Aorta (tissue), 5 donors: ENCODE results near the gene GLIPR1. TPM values are rescaled to one million over a fixed set of nuclear protein-coding genes. Genes with fewer than 3 reads are reported as not detected.

Experiments
- ATAC-seq: fragments of 200-7000 bp; cut with Tn5 transposase; one replicate; pipeline ENCODE4 v1.9.1; 2022; ENCODE audit warnings: moderate library complexity; ENCODE audit not compliant: low FRiP score
- DNase-seq, 2 donors: peaks; one replicate each; pipeline ENCODE4 v3.0.0-alpha.2; 2020
- H3K27ac ChIP-seq, 2 donors: one replicate each; pipeline ENCODE4 v1.5.1; 2013; ENCODE audit warnings: low read length in 2 of 2, mild to moderate bottlenecking in 2 of 2, moderate library complexity in 2 of 2, control low read depth in 1 of 2, inconsistent platforms in 1 of 2, low read depth in 1 of 2
- H3K27me3 ChIP-seq, 2 donors: one replicate each; pipeline ENCODE4 v1.6.1; 2013; ENCODE audit warnings: control low read depth in 1 of 2, low read length in 1 of 2, mild to moderate bottlenecking in 1 of 2, moderate library complexity in 1 of 2; ENCODE audit not compliant: insufficient read depth in 2 of 2, control insufficient read depth in 1 of 2
- H3K36me3 ChIP-seq, 2 donors: one replicate each; pipeline ENCODE4 v1.6.1; 2013; ENCODE audit warnings: control low read depth in 1 of 2, low read length in 1 of 2, mild to moderate bottlenecking in 1 of 2; ENCODE audit not compliant: insufficient read depth in 2 of 2, control insufficient read depth in 1 of 2
- H3K4me1 ChIP-seq, 2 donors: one replicate each; pipeline ENCODE4 v1.6.1; 2013; ENCODE audit warnings: low read length in 2 of 2, control low read depth in 1 of 2, mild to moderate bottlenecking in 1 of 2, moderate library complexity in 1 of 2; ENCODE audit not compliant: insufficient read depth in 2 of 2, control insufficient read depth in 1 of 2
- H3K4me3 ChIP-seq, 2 donors: one replicate each; pipeline ENCODE4 v1.5.1; 2013; ENCODE audit warnings: low read length in 2 of 2, control low read depth in 1 of 2, mild to moderate bottlenecking in 1 of 2
- H3K9me3 ChIP-seq: one replicate; pipeline ENCODE4 v1.6.1; 2013; ENCODE audit warnings: mild to moderate bottlenecking, low read length; ENCODE audit not compliant: control insufficient read depth
- WGBS, 2 donors: extraction: QIAGEN DNeasy Blood & Tissue Kit; methylation state at CpG; one replicate each; pipeline ENCODE4 v1.1.7; 2013; 5-methylcytosine and 5-hydroxymethylcytosine counted together
- intact Hi-C, 2 donors: fragments of 100-400 bp; cut with DNase I; formaldehyde crosslinking; loops; one replicate each; pipeline versions ENCODE4 v1.14.2 to v1.15.0; 2022
- polyA plus RNA-seq, 2 donors: library from polyadenylated mRNA; stranded (reverse); fragments of 200-250 nt; gene quantifications; one replicate each; pipeline ENCODE4 v1.2.3, GENCODE V29; 2013
- total RNA-seq, 2 donors: library from RNA; stranded (reverse); fragmentation: NEBNext Ultra II Directional; extraction: Animal tissue kit (Norgen Biotek cat#: 25700); gene quantifications; one replicate each; pipeline ENCODE4 v1.2.1, GENCODE V29; 2021
- donor health status: healthy with polysubstance abuse.
- donor health status: Bipolar disorder and iron deficiency.
- donor health status: DM: no; HTN: no; CAD: no.
- donor health status: DM: no; HTN: no; CAD: no.
- donor health status: DM: yes; HTN: yes; CAD: no.

Gene GLIPR1
- total and polyA plus RNA-seq, 4 donors, result 41.3 to 230 (median 99.9) TPM

- Histone ChIP-seq H3K9me3 (no peaks in the 10 kb centered on the region), H3K4me1 (no peaks in the 10 kb centered on the region), H3K36me3 (no peaks in the 10 kb centered on the region), H3K4me3 (no peak overlapping the region), H3K27ac (no peak overlapping the region), H3K27me3 (no peaks in the 10 kb centered on the region)
- no peak for DNase-seq
- WGBS, 2 donors, result 83 to 85% methylated on average over 1 of the region's 1 CpG
- no peak for ATAC-seq
- intact Hi-C loops, result no loop called here
Observed at GRCh38 chr12:75529826-75530225, 49.3 kb downstream of the GLIPR1 start.

GRCh38 chr12:75533239-75533638 is 52.7 kb downstream of the GLIPR1 start:
- no peaks in the 10 kb centered on the region for H3K36me3 ChIP-seq
- H3K9me3 ChIP-seq, result no peaks in the 10 kb centered on the region
- ATAC-seq (no peak), DNase-seq (no peak)
- H3K4me1 ChIP-seq, result no peaks in the 10 kb centered on the region
- H3K4me3 ChIP-seq, result no peak overlapping the region
- H3K27ac ChIP-seq, result no peak overlapping the region
- intact Hi-C loops, result no loop called here
- no peaks in the 10 kb centered on the region for H3K27me3 ChIP-seq
- WGBS, 2 donors, result 20 to 28% methylated on average over 2 of the region's 2 CpGs

- ATAC-seq (no peak), DNase-seq (no peak)
- Histone ChIP-seq H3K4me3 (no peak overlapping the region), H3K9me3 (no peaks in the 10 kb centered on the region), H3K27me3 (no peaks in the 10 kb centered on the region), H3K36me3 (no peaks in the 10 kb centered on the region), H3K4me1 (no peaks in the 10 kb centered on the region), H3K27ac (no peak overlapping the region)
- WGBS, 2 donors, result 78 to 85% methylated on average over 2 of the region's 2 CpGs
- intact Hi-C loops, result no loop called here
Observed at GRCh38 chr12:75539889-75540288, 59.3 kb downstream of the GLIPR1 start.

- Histone ChIP-seq H3K36me3 (no peaks in the 10 kb centered on the region), H3K27ac (no peak overlapping the region), H3K4me1 (no peaks in the 10 kb centered on the region), H3K4me3 (no peak overlapping the region), H3K9me3 (no peaks in the 10 kb centered on the region), H3K27me3 (no peaks in the 10 kb centered on the region)
- WGBS, 2 donors, result 81 to 83% methylated on average over 1 of the region's 1 CpG
- intact Hi-C loops, result no loop called here
- DNase-seq (no peak), ATAC-seq (no peak)
Observed at GRCh38 chr12:75542942-75543341, 62.4 kb downstream of the GLIPR1 start.

- H3K36me3 ChIP-seq, result no peaks in the 10 kb centered on the region
- 88 to 96% methylated on average over 1 of the region's 1 CpG for WGBS, 2 donors
- no peaks in the 10 kb centered on the region for H3K4me1 ChIP-seq
- H3K27ac ChIP-seq, result no peak overlapping the region
- ATAC-seq, result no peak
- DNase-seq, result no peak
- no peaks in the 10 kb centered on the region for H3K27me3 ChIP-seq
- no peak overlapping the region for H3K4me3 ChIP-seq
- H3K9me3 ChIP-seq, result no peaks in the 10 kb centered on the region
- intact Hi-C loops, result no loop called here
Observed at GRCh38 chr12:75543529-75543928, 63.0 kb downstream of the GLIPR1 start.

- Histone ChIP-seq H3K4me3 (no peak overlapping the region), H3K27me3 (no peaks in the 10 kb centered on the region), H3K9me3 (no peaks in the 10 kb centered on the region), H3K4me1 (no peaks in the 10 kb centered on the region), H3K27ac (no peak overlapping the region), H3K36me3 (no peaks in the 10 kb centered on the region)
- intact Hi-C loops, result no loop called here
- no peak for ATAC-seq
- 96% methylated on average over 1 of the region's 1 CpG for WGBS, 2 donors
- DNase-seq, result no peak
Observed at GRCh38 chr12:75545636-75546035, 65.1 kb downstream of the GLIPR1 start.

- intact Hi-C loops, result no loop called here
- H3K36me3 ChIP-seq, result no peaks in the 10 kb centered on the region
- H3K27ac ChIP-seq, result no peak overlapping the region
- H3K9me3 ChIP-seq, result no peaks in the 10 kb centered on the region
- H3K4me1 ChIP-seq, result no peaks in the 10 kb centered on the region
- ATAC-seq (no peak), DNase-seq (no peak)
- 93 to 100% methylated on average over 1 of the region's 1 CpG for WGBS, 2 donors
- H3K27me3 ChIP-seq, result no peaks in the 10 kb centered on the region
- H3K4me3 ChIP-seq, result no peak overlapping the region
Observed at GRCh38 chr12:75548879-75549278, 68.3 kb downstream of the GLIPR1 start.

GRCh38 chr12:75549989-75550388 is 69.4 kb downstream of the GLIPR1 start:
- Histone ChIP-seq H3K4me1 (peaks cover 0 to 2% of the 10 kb centered on the region in 2 donors), H3K27me3 (no peaks in the 10 kb centered on the region), H3K27ac (no peak overlapping the region), H3K9me3 (no peaks in the 10 kb centered on the region), H3K36me3 (no peaks in the 10 kb centered on the region), H3K4me3 (no peak overlapping the region)
- ATAC-seq, result no peak
- intact Hi-C loops, result loop anchor here in 1 of 2 donors (10.0 kb wide), 1 partner anchor 485 kb away; the partner anchor contains the start of gene PHLDA1
- DNase-seq, result no peak
- 47 to 52% methylated on average over 2 of the region's 2 CpGs for whole genome bisulfite sequencing, 2 donors

GRCh38 chr12:75550401-75551240 is 70.1 kb downstream of the GLIPR1 start:
- intact Hi-C loops, result loop anchor here in 1 of 2 donors (10.0 kb wide), 1 partner anchor 484 kb away; the partner anchor contains the start of gene PHLDA1
- 7 to 20% methylated on average over 8 of the region's 8 CpGs for WGBS, 2 donors
- no peak overlapping the region for H3K27ac ChIP-seq
- no peaks in the 10 kb centered on the region for H3K27me3 ChIP-seq
- peaks cover 0 to 2% of the 10 kb centered on the region in 2 donors for H3K4me1 ChIP-seq
- no peaks in the 10 kb centered on the region for H3K9me3 ChIP-seq
- H3K4me3 ChIP-seq, result no peak overlapping the region
- DNase-seq (no peak), ATAC-seq (no peak)
- H3K36me3 ChIP-seq, result no peaks in the 10 kb centered on the region
